ENCODE results near the gene PCSK6. TPM values are rescaled to one million over a fixed set of nuclear protein-coding genes. Genes with fewer than 3 reads are reported as not detected.

The PCSK6 gene
- total RNA-seq, 1 donor = 0.72 TPM

- TF ChIP-seq, protein P1, sequence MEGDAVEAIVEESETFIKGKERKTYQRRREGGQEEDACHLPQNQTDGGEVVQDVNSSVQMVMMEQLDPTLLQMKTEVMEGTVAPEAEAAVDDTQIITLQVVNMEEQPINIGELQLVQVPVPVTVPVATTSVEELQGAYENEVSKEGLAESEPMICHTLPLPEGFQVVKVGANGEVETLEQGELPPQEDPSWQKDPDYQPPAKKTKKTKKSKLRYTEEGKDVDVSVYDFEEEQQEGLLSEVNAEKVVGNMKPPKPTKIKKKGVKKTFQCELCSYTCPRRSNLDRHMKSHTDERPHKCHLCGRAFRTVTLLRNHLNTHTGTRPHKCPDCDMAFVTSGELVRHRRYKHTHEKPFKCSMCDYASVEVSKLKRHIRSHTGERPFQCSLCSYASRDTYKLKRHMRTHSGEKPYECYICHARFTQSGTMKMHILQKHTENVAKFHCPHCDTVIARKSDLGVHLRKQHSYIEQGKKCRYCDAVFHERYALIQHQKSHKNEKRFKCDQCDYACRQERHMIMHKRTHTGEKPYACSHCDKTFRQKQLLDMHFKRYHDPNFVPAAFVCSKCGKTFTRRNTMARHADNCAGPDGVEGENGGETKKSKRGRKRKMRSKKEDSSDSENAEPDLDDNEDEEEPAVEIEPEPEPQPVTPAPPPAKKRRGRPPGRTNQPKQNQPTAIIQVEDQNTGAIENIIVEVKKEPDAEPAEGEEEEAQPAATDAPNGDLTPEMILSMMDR (IDR thresholded peaks at IDR 0.05; ENCODE audit: extremely low read depth, low read depth, low read length) = no peak
- Histone ChIP-seq H3K27ac (ENCODE audit: low read depth, low read length) (no peak overlapping the region), H3K36me3 (ENCODE audit: insufficient read depth, low read length) (no peaks in the 10 kb centered on the region), H3K9me3 (ENCODE audit: low read depth, low read length) (no peaks in the 10 kb centered on the region), H3K4me2 (ENCODE audit: insufficient read depth, low read length) (no peak overlapping the region), H2AFZ (ENCODE audit: low read length) (no peak overlapping the region), H4K20me1 (ENCODE audit: insufficient read depth, low read length) (no peaks in the 10 kb centered on the region), H3K79me2 (ENCODE audit: insufficient read depth, low read length) (no peaks in the 10 kb centered on the region), H3K27me3 (ENCODE audit: insufficient read depth, low read length) (peaks cover 5% of the 10 kb centered on the region), H3K4me3 (ENCODE audit: insufficient read depth, low read length) (no peak overlapping the region), H3K4me1 (ENCODE audit: insufficient read depth, low read length) (no peaks in the 10 kb centered on the region)
- no peak for DNase-seq (ENCODE audit: insufficient read length, low spot score, missing footprints)
Observed at GRCh38 chr15:101459579-101460300, 29.8 kb downstream of the PCSK6 start.

DNA sequence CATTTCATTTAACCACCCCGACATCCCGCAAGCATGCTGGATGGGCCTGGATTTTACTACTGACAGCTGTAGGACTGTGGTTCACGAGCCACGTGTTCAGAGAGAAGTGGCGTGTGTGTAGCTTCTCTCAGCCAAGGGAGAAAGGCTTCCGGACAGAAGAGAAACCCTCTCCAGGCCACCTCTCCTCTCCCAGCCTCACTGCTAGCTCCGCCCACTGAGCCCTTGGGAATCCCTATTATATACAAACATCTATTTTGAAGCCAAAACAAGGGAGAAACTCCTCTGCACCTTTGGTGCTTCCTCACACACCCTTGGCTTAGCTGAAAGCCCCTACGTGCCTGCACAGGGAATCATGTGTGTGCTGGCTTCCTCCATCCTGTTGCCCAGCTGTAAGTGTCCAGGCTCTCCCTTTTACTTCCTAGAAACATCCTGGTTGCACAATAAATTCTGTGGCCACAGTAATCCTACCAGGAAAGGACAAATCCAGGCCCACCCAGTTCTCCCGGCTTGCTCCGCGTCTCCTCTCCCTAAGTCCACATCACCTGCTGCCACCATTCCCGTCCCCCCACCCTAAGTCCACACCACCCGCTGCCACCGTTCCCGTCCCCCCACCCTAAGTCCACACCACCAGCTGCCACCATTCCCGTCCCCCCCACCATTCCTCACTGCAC is 30.5 kb downstream of the PCSK6 start:
- H3K4me3 ChIP-seq (ENCODE audit: insufficient read depth, low read length) = no peak overlapping the region
- H3K9me3 ChIP-seq (ENCODE audit: low read depth, low read length) = no peaks in the 10 kb centered on the region
- H3K4me1 ChIP-seq (ENCODE audit: insufficient read depth, low read length) = no peaks in the 10 kb centered on the region
- TF ChIP-seq, protein P1 (IDR thresholded peaks at IDR 0.05; ENCODE audit: extremely low read depth, low read depth, low read length) = no peak
- no peak overlapping the region for H2AFZ ChIP-seq (ENCODE audit: low read length)
- H3K36me3 ChIP-seq (ENCODE audit: insufficient read depth, low read length) = no peaks in the 10 kb centered on the region
- H3K4me2 ChIP-seq (ENCODE audit: insufficient read depth, low read length) = no peak overlapping the region
- H3K27ac ChIP-seq (ENCODE audit: low read depth, low read length) = no peak overlapping the region
- H3K79me2 ChIP-seq (ENCODE audit: insufficient read depth, low read length) = no peaks in the 10 kb centered on the region
- no peak for DNase-seq (ENCODE audit: insufficient read length, low spot score, missing footprints)
- no peaks in the 10 kb centered on the region for H4K20me1 ChIP-seq (ENCODE audit: insufficient read depth, low read length)
- peaks cover 5% of the 10 kb centered on the region for H3K27me3 ChIP-seq (ENCODE audit: insufficient read depth, low read length)

- no peaks in the 10 kb centered on the region for H3K36me3 ChIP-seq (ENCODE audit: insufficient read depth, low read length)
- DNase-seq (ENCODE audit: insufficient read length, low spot score, missing footprints) = no peak
- H3K4me1 ChIP-seq (ENCODE audit: insufficient read depth, low read length) = no peaks in the 10 kb centered on the region
- H3K4me3 ChIP-seq (ENCODE audit: insufficient read depth, low read length) = no peak overlapping the region
- no peaks in the 10 kb centered on the region for H4K20me1 ChIP-seq (ENCODE audit: insufficient read depth, low read length)
- no peak overlapping the region for H3K4me2 ChIP-seq (ENCODE audit: insufficient read depth, low read length)
- no peak overlapping the region for H2AFZ ChIP-seq (ENCODE audit: low read length)
- TF ChIP-seq, protein P1 (IDR thresholded peaks at IDR 0.05; ENCODE audit: extremely low read depth, low read depth, low read length) = no peak
- no peaks in the 10 kb centered on the region for H3K79me2 ChIP-seq (ENCODE audit: insufficient read depth, low read length)
- H3K27ac ChIP-seq (ENCODE audit: low read depth, low read length) = no peak overlapping the region
- H3K9me3 ChIP-seq (ENCODE audit: low read depth, low read length) = no peaks in the 10 kb centered on the region
- peaks cover 5% of the 10 kb centered on the region for H3K27me3 ChIP-seq (ENCODE audit: insufficient read depth, low read length)
Observed at GRCh38 chr15:101458158-101458900, 31.2 kb downstream of the PCSK6 start.

- TF ChIP-seq, protein P1 (IDR thresholded peaks at IDR 0.05; ENCODE audit: extremely low read depth, low read depth, low read length) = no peak
- no peak for DNase-seq (ENCODE audit: insufficient read length, low spot score, missing footprints)
Observed at GRCh38 chr15:101457696-101458095, 31.8 kb downstream of the PCSK6 start.

More at GRCh38 chr15:101457696-101458095, 31.8 kb downstream of the PCSK6 start:
- Histone ChIP-seq H3K4me3 (ENCODE audit: insufficient read depth, low read length) (no peak overlapping the region), H3K9me3 (ENCODE audit: low read depth, low read length) (no peaks in the 10 kb centered on the region), H3K4me1 (ENCODE audit: insufficient read depth, low read length) (no peaks in the 10 kb centered on the region), H4K20me1 (ENCODE audit: insufficient read depth, low read length) (no peaks in the 10 kb centered on the region), H3K27ac (ENCODE audit: low read depth, low read length) (no peak overlapping the region), H3K27me3 (ENCODE audit: insufficient read depth, low read length) (peaks cover 5% of the 10 kb centered on the region), H2AFZ (ENCODE audit: low read length) (no peak overlapping the region), H3K36me3 (ENCODE audit: insufficient read depth, low read length) (no peaks in the 10 kb centered on the region), H3K4me2 (ENCODE audit: insufficient read depth, low read length) (no peak overlapping the region), H3K79me2 (ENCODE audit: insufficient read depth, low read length) (no peaks in the 10 kb centered on the region)

Data from osteoblast (primary cell).